B cell (primary cell): ENCODE data around the gene BRI3BP. TPM values are rescaled to one million over a fixed set of nuclear protein-coding genes. Genes with fewer than 3 reads are reported as not detected.

ENCODE experiments used
- ATAC-seq: fragments of 200-7000 bp; cut with Tn5 transposase; one replicate; pipeline ENCODE4 v1.10.0; 2021; ENCODE audit warnings: low read depth, mild to moderate bottlenecking, moderate number of reproducible peaks, moderate library complexity
- CTCF ChIA-PET: fragments of 350-600 bp; sonication (Branson Sonifier 250); formaldehyde crosslinking; loops from one replicate; lab custom pipeline; 2021; ENCODE audit warnings: antibody characterized with exemption, inconsistent platforms; lab: Charles Lee
- POLR2A ChIA-PET: fragments of 350-600 bp; sonication (Branson Sonifier 250); formaldehyde crosslinking; loops from one replicate; lab custom pipeline; 2021; ENCODE audit warnings: antibody characterized with exemption; lab: Charles Lee
- DNase-seq: peaks from one replicate; pipeline ENCODE4 v3.0.0; 2013
- H2AFZ ChIP-seq: 2 replicates; pipeline ENCODE4 v1.6.1; 2012; ENCODE audit warnings: mild to moderate bottlenecking, low read depth, low read length; ENCODE audit not compliant: insufficient read depth, poor library complexity, severe bottlenecking
- H3K27ac ChIP-seq, 2 donors: 1 replicate in 1 of 2; 2 replicates in 1 of 2; pipeline ENCODE4 v1.5.1; 2012 to 2013; ENCODE audit warnings: low read length in 2 of 2, mild to moderate bottlenecking in 2 of 2, moderate library complexity in 1 of 2
- H3K27me3 ChIP-seq, 4 experiments: fragments of 200-600 bp in 1 of 4; sonication (generic) in 1 of 4; replicated peaks in 1 of 4; 1 replicate in 2 of 4; 2 replicates in 2 of 4; pipeline versions ENCODE4 v1.6.1 to v1.7.0; 2013 to 2016; ENCODE audit warnings: low read length in 3 of 4, mild to moderate bottlenecking in 2 of 4, mixed read lengths in 1 of 4, moderate library complexity in 1 of 4; ENCODE audit not compliant: insufficient read depth in 4 of 4, control insufficient read depth in 3 of 4; ENCODE audit errors: control extremely low read depth in 1 of 4
- H3K36me3 ChIP-seq, 2 experiments: replicated peaks in 1 of 2; 1 replicate in 1 of 2; 2 replicates in 1 of 2; pipeline versions ENCODE4 v1.6.1 to v1.7.1; 2013; ENCODE audit warnings: low read length in 1 of 2; ENCODE audit not compliant: insufficient read depth in 2 of 2, control insufficient read depth in 1 of 2; ENCODE audit errors: control extremely low read depth in 1 of 2, extremely low read depth in 1 of 2
- H3K4me1 ChIP-seq, 2 donors: fragments of 200-600 bp in 1 of 2; sonication (generic) in 1 of 2; 1 replicate in 1 of 2; 2 replicates in 1 of 2; pipeline versions ENCODE4 v1.5.1 to v1.6.1; 2013 to 2017; ENCODE audit warnings: low read length in 2 of 2; ENCODE audit not compliant: control insufficient read depth in 2 of 2, insufficient read depth in 2 of 2
- H3K4me2 ChIP-seq: replicated peaks from 2 replicates; pipeline ENCODE3; 2012; ENCODE audit warnings: mild to moderate bottlenecking, low read depth, low read length; ENCODE audit not compliant: poor library complexity, severe bottlenecking
- H3K4me3 ChIP-seq, 5 experiments: fragments of 200-600 bp in 1 of 5; sonication (generic) in 1 of 5; 1 replicate in 3 of 5; 2 replicates in 2 of 5; pipeline versions ENCODE4 v1.5.1 to v1.7.0; 2011 to 2016; ENCODE audit warnings: low read length in 4 of 5, mild to moderate bottlenecking in 4 of 5, low read depth in 2 of 5, control low read depth in 1 of 5, moderate library complexity in 1 of 5; ENCODE audit not compliant: insufficient read depth in 1 of 5; ENCODE audit errors: control extremely low read depth in 1 of 5, extremely low read depth in 1 of 5
- H3K79me2 ChIP-seq: fragments of 200-600 bp; sonication (generic); one replicate; pipeline ENCODE4 v1.6.0; 2016; ENCODE audit warnings: low read length; ENCODE audit not compliant: control insufficient read depth, insufficient read depth
- H3K9ac ChIP-seq: fragments of 200-600 bp; sonication (generic); 2 replicates; pipeline ENCODE4 v1.6.1; 2017; ENCODE audit warnings: mild to moderate bottlenecking, low read length, moderate library complexity
- H3K9me3 ChIP-seq, 3 donors: one replicate each; pipeline versions ENCODE4 v1.6.1 to v1.7.1; 2013; ENCODE audit warnings: low read length in 2 of 3; ENCODE audit not compliant: control insufficient read depth in 2 of 3, insufficient read depth in 1 of 3; ENCODE audit errors: control extremely low read depth in 1 of 3
- H4K20me1 ChIP-seq: 2 replicates; pipeline ENCODE4 v1.6.0; 2012; ENCODE audit warnings: mild to moderate bottlenecking, low read length; ENCODE audit not compliant: insufficient read depth, control insufficient read depth, poor library complexity, severe bottlenecking
- H3K27ac Mint-ChIP-seq: one replicate; pipeline ENCODE4 v1.8.0; 2021; ENCODE audit warnings: mixed read lengths
- H3K27me3 Mint-ChIP-seq: one replicate; pipeline ENCODE4 v1.8.0; 2021; ENCODE audit warnings: mixed read lengths
- H3K4me1 Mint-ChIP-seq: one replicate; pipeline ENCODE4 v1.8.0; 2021; ENCODE audit warnings: mixed read lengths
- H3K4me3 Mint-ChIP-seq: one replicate; pipeline ENCODE4 v1.8.0; 2021; ENCODE audit warnings: mixed read lengths
- H3K9me3 Mint-ChIP-seq: one replicate; pipeline ENCODE4 v1.8.0; 2022; ENCODE audit warnings: mixed read lengths; ENCODE audit not compliant: insufficient read depth
- CTCF ChIP-seq: fragments of 200-600 bp; IDR thresholded peaks from one replicate; pipeline ENCODE4 v1.8.0; 2022; ENCODE audit warnings: antibody characterized with exemption, mild to moderate bottlenecking
- EZH2 ChIP-seq: IDR thresholded peaks from 2 replicates; pipeline ENCODE4 v1.6.1; 2012; ENCODE audit warnings: borderline replicate concordance, low read depth, mild to moderate bottlenecking, moderate library complexity, low read length; ENCODE audit not compliant: insufficient read depth, poor library complexity, severe bottlenecking
- WGBS: methylation state at CpG from one replicate; pipeline ENCODE4 v1.1.5; 2013; ENCODE audit warnings: missing lambda C conversion rate; ENCODE audit not compliant: insufficient coverage; 5-methylcytosine and 5-hydroxymethylcytosine counted together
- intact Hi-C: fragments of 100-400 bp; cut with micrococcal nuclease; formaldehyde crosslinking; loops from one replicate; pipeline ENCODE4 v1.10.0; 2022
- polyA plus RNA-seq: library from polyadenylated mRNA; depleted of rRNA; stranded (reverse); fragments of >200 nt; gene quantifications from 2 replicates; pipeline ENCODE4 v1.2.3, GENCODE V29; 2012
- small RNA-seq: library from RNA; depleted of rRNA; stranded (forward); fragments of <200 nt; gene quantifications from one replicate; pipeline ENCODE3, GENCODE V24; 2012; ENCODE audit warnings: low replicate concordance, low read depth; ENCODE audit not compliant: insufficient read length
- total RNA-seq, 2 donors: library from RNA; stranded (reverse); fragments of 120-200 nt in 1 of 2; gene quantifications; 1 replicate in 1 of 2; 2 replicates in 1 of 2; pipeline versions ENCODE4 v1.2.3 to v1.2.4, GENCODE V29; 2013 to 2022

Gene BRI3BP
- total and polyA plus RNA-seq, 2 donors (not counting 1 experiment from before 2014, with no cell fraction given): 5.2 to 14.3 TPM

- H3K4me2 ChIP-seq: no peak overlapping the region
- no peak for DNase-seq
- no peaks in the 10 kb centered on the region for H3K9me3 Mint-ChIP-seq
- TF ChIP-seq CTCF (no peak), EZH2 (no peak)
- H3K9ac ChIP-seq: no peak overlapping the region
- H3K4me3 ChIP-seq: no peak overlapping the region
- H3K36me3 ChIP-seq: peaks cover 1 to 3% of the 10 kb centered on the region in 2 experiments
- H3K27me3 ChIP-seq: no peaks in the 10 kb centered on the region
- H3K27ac ChIP-seq: no peak overlapping the region
- no peaks in the 10 kb centered on the region for H3K4me1 ChIP-seq
- intact Hi-C loops: no loop called here
- no peaks in the 10 kb centered on the region for H3K79me2 ChIP-seq
- no peaks in the 10 kb centered on the region for H3K9me3 ChIP-seq
- H3K4me3 Mint-ChIP-seq: no peak overlapping the region
- ChIA-PET CTCF (interaction anchor here (0.7 kb wide), 1 partner anchor 146 kb away, joined by 3 read pairs; no protein-coding TSS in a partner anchor), POLR2A (no interaction called here)
- no peak overlapping the region for H2AFZ ChIP-seq
- H4K20me1 ChIP-seq: no peaks in the 10 kb centered on the region
- no peak for ATAC-seq
- no peak overlapping the region for H3K27ac Mint-ChIP-seq
- H3K4me1 Mint-ChIP-seq: peaks cover 2% of the 10 kb centered on the region
- no peaks in the 10 kb centered on the region for H3K27me3 Mint-ChIP-seq
- 100% methylated on average over 5 of the region's 15 CpGs for WGBS
These were observed 86.5 kb downstream of the BRI3BP start for GRCh38 chr12:125079648-125080645.

Small RNAs within 50 kb of the gene (small RNA-seq; reads per million reads assigned to genes)
- gene AC122688.1: not detected

Other genes with a start within 250 kb of the BRI3BP start
- 25.8 and 26.8 TPM in 2 replicates for gene SCARB1, start 129.8 kb upstream of the BRI3BP start, total RNA-seq
- 30.0 and 30.7 TPM in 2 replicates for gene SCARB1, start 129.8 kb upstream of the BRI3BP start, polyA plus RNA-seq
- 950 and 953 TPM in 2 replicates for gene UBC, start 79.0 kb upstream of the BRI3BP start, total RNA-seq
- gene UBC, start 79.0 kb upstream of the BRI3BP start, polyA plus RNA-seq: 3,294 and 4,477 TPM in 2 replicates
- 33.1 and 37.8 TPM in 2 replicates for gene DHX37, start 4.5 kb upstream of the BRI3BP start, total RNA-seq
- 25.0 and 29.9 TPM in 2 replicates for gene DHX37, start 4.5 kb upstream of the BRI3BP start, polyA plus RNA-seq
- 20.8 and 27.5 TPM in 2 replicates for gene AACS, start 71.8 kb downstream of the BRI3BP start, total RNA-seq
- gene AACS, start 71.8 kb downstream of the BRI3BP start, polyA plus RNA-seq: 6.1 and 6.8 TPM in 2 replicates
- 0.10 and 0.61 TPM in 2 replicates for gene TMEM132B, start 192.7 kb downstream of the BRI3BP start, total RNA-seq
- gene TMEM132B, start 192.7 kb downstream of the BRI3BP start, polyA plus RNA-seq: not detected in 2 replicates